ENCODE measurements around the gene WFIKKN1.

WFIKKN1 gene

GRCh38 chr16:598823-599739 is 31.7 kb upstream of the WFIKKN1 start:
- Histone ChIP-seq H4K20me1 (ENCODE audit: insufficient read depth, low read length) (peaks cover 4% of the 10 kb centered on the region; the same call in 1 of the 2 replicates), H3K4me2 (ENCODE audit: low read length) (no peak overlapping the region)

GRCh38 chr16:600781-601180 is 30.0 kb upstream of the WFIKKN1 start:
- Histone ChIP-seq H3K27ac (ENCODE audit: low read length) (no peak overlapping the region), H4K20me1 (ENCODE audit: insufficient read depth, low read length) (no peaks in the 10 kb centered on the region)
- TF ChIP-seq CTCF (IDR thresholded peaks at IDR 0.05; ENCODE audit: low read depth, low read length) = peak; percentile 40
- TF ChIP-seq EZH2phosphoT487 (IDR thresholded peaks at IDR 0.05; ENCODE audit: low read depth) = no peak

More at GRCh38 chr16:598823-599739, 31.7 kb upstream of the WFIKKN1 start:
- no peak overlapping the region for H3K27ac ChIP-seq (ENCODE audit: low read length)
- no peak overlapping the region for H3K9ac ChIP-seq (ENCODE audit: low read length)
- no peaks in the 10 kb centered on the region; the same call in 1 of the 2 replicates for H3K79me2 ChIP-seq (ENCODE audit: low read length)
- H3K4me1 ChIP-seq (ENCODE audit: low read length) = no peaks in the 10 kb centered on the region
- H3K27me3 ChIP-seq (ENCODE audit: low read depth, low read length) = no peaks in the 10 kb centered on the region
- H3K4me3 ChIP-seq (ENCODE audit: low read length) = no peak overlapping the region
- H2AFZ ChIP-seq (ENCODE audit: low read depth, low read length) = no peak overlapping the region
- H3K9me3 ChIP-seq (ENCODE audit: insufficient read depth, low read length) = no peaks in the 10 kb centered on the region
- no peak for TF ChIP-seq CTCF (IDR thresholded peaks at IDR 0.05; ENCODE audit: low read depth, low read length)
- peaks cover 8% of the 10 kb centered on the region for H3K36me3 ChIP-seq (replicated peaks; ENCODE audit: low read depth, low read length)

GRCh38 chr16:603933-604332 is 26.9 kb upstream of the WFIKKN1 start:
- TF ChIP-seq EZH2phosphoT487 (IDR thresholded peaks at IDR 0.05; ENCODE audit: low read depth) (no peak), CTCF (IDR thresholded peaks at IDR 0.05; ENCODE audit: low read depth, low read length) (no peak)
- Histone ChIP-seq H3K4me3 (ENCODE audit: low read length) (no peak overlapping the region), H4K20me1 (ENCODE audit: insufficient read depth, low read length) (no peaks in the 10 kb centered on the region), H3K4me1 (ENCODE audit: low read length) (peaks cover 3% of the 10 kb centered on the region; the same call in 1 of the 2 replicates), H3K4me2 (ENCODE audit: low read length) (no peak overlapping the region), H3K27ac (ENCODE audit: low read length) (no peak overlapping the region), H2AFZ (ENCODE audit: low read depth, low read length) (no peak overlapping the region), H3K79me2 (ENCODE audit: low read length) (0 out of 2 replicates have a peak, but pooled peaks cover 2% of the 10 kb centered on the region), H3K36me3 (replicated peaks; ENCODE audit: low read depth, low read length) (peaks cover 9% of the 10 kb centered on the region), H3K27me3 (ENCODE audit: low read depth, low read length) (no peaks in the 10 kb centered on the region), H3K9ac (ENCODE audit: low read length) (no peak overlapping the region), H3K9me3 (ENCODE audit: insufficient read depth, low read length) (no peaks in the 10 kb centered on the region)

More at GRCh38 chr16:600781-601180, 30.0 kb upstream of the WFIKKN1 start:
- Histone ChIP-seq H3K27me3 (ENCODE audit: low read depth, low read length) (no peaks in the 10 kb centered on the region), H3K4me3 (ENCODE audit: low read length) (no peak overlapping the region), H2AFZ (ENCODE audit: low read depth, low read length) (no peak overlapping the region), H3K9me3 (ENCODE audit: insufficient read depth, low read length) (no peaks in the 10 kb centered on the region), H3K4me1 (ENCODE audit: low read length) (no peaks in the 10 kb centered on the region), H3K4me2 (ENCODE audit: low read length) (no peak overlapping the region), H3K36me3 (replicated peaks; ENCODE audit: low read depth, low read length) (peaks cover 8% of the 10 kb centered on the region), H3K79me2 (ENCODE audit: low read length) (0 out of 2 replicates have a peak, but pooled peaks cover 2% of the 10 kb centered on the region), H3K9ac (ENCODE audit: low read length) (no peak overlapping the region)

GRCh38 chr16:606656-607307 is 24.0 kb upstream of the WFIKKN1 start:
- H3K9me3 ChIP-seq (ENCODE audit: insufficient read depth, low read length) = no peaks in the 10 kb centered on the region
- no peaks in the 10 kb centered on the region for H4K20me1 ChIP-seq (ENCODE audit: insufficient read depth, low read length)
- no peak overlapping the region for H2AFZ ChIP-seq (ENCODE audit: low read depth, low read length)
- no peak overlapping the region for H3K4me3 ChIP-seq (ENCODE audit: low read length)
- no peak overlapping the region for H3K4me2 ChIP-seq (ENCODE audit: low read length)
- no peaks in the 10 kb centered on the region for H3K27me3 ChIP-seq (ENCODE audit: low read depth, low read length)
- H3K79me2 ChIP-seq (ENCODE audit: low read length) = 0 out of 2 replicates have a peak, but pooled peaks cover 2% of the 10 kb centered on the region
- TF ChIP-seq EZH2phosphoT487 (IDR thresholded peaks at IDR 0.05; ENCODE audit: low read depth) (no peak), CTCF (IDR thresholded peaks at IDR 0.05; ENCODE audit: low read depth, low read length) (no peak)
- H3K9ac ChIP-seq (ENCODE audit: low read length) = no peak overlapping the region
- H3K36me3 ChIP-seq (replicated peaks; ENCODE audit: low read depth, low read length) = peaks cover 3% of the 10 kb centered on the region
- no peak overlapping the region for H3K27ac ChIP-seq (ENCODE audit: low read length)
- H3K4me1 ChIP-seq (ENCODE audit: low read length) = peaks cover 3% of the 10 kb centered on the region; the same call in 1 of the 2 replicates
